Activated naive CD4-positive, alpha-beta T cell treated with anti-CD3 and anti-CD28 coated beads, Interleukin-2, amount 50 U/mL, for 72 hours (primary cell): Measurements from ENCODE around the gene SPRED2. TPM values are rescaled to one million over a fixed set of nuclear protein-coding genes. Genes with fewer than 3 reads are reported as not detected.
"Not testable (repeated sequence)": the region's sequence is repeated elsewhere in the genome, so short reads cannot be mapped to it uniquely, and the experiment has no call there.

Source experiments
- ATAC-seq, 2 donors: fragments of 150-1000 bp; cut with Tn5 transposase; 2 replicates each; pipeline ENCODE4 v1.10.0; 2021; ENCODE audit warnings: mild to moderate bottlenecking in 2 of 2, moderate library complexity in 2 of 2
- DNase-seq, 2 donors: peaks; one replicate each; pipeline ENCODE4 v3.0.0; 2021 to 2022; ENCODE audit warnings: low spot score in 2 of 2
- H3K27ac Mint-ChIP-seq, 2 donors: one replicate each; pipeline ENCODE4 v1.8.0; 2022; ENCODE audit warnings: mild to moderate bottlenecking in 2 of 2, mixed read lengths in 2 of 2
- H3K36me3 Mint-ChIP-seq, 2 donors: one replicate each; pipeline ENCODE4 v1.8.0; 2022; ENCODE audit warnings: mixed read lengths in 2 of 2
- H3K9me3 Mint-ChIP-seq, 2 donors: one replicate each; pipeline ENCODE4 v1.8.0; 2022; ENCODE audit warnings: mixed read lengths in 2 of 2
- total RNA-seq, 2 donors: library from RNA; stranded (reverse); gene quantifications; one replicate each; pipeline ENCODE4 v1.2.3, GENCODE V29; 2022

SPRED2 gene
- total RNA-seq, 2 donors from 2014 or later, result 3.5 to 8.3 TPM

GRCh38 chr2:65326276-65326675 lies 106.1 kb downstream of the SPRED2 start:
- Mint-ChIP-seq H3K9me3 (no peaks in the 10 kb centered on the region), H3K27ac (peak overlapping the region in 1 of 2 donors; percentile 72), H3K36me3 (no peaks in the 10 kb centered on the region)
- no peak for ATAC-seq
- DNase-seq, result no peak

DNA sequence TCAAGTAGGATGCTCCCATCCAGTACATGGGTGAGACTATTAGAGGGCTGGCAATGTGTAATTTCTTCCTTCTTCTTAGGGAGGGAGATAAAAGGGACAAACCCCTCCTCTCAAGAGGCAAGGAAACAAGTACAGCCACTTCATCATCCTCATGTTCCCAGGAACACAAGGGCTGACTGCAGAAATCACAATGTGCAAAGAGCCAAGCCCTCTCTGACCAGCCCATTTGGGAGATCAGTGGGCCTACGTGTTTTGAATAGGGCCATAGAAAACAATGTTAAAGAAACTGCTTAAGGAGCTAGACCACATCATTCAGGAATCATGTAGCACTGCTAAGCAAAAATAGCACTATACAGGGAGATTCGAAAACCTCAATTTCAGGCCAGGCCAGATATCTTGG lies 107.3 kb downstream of the SPRED2 start:
- no peak for DNase-seq
- Mint-ChIP-seq H3K27ac (no peak overlapping the region), H3K36me3 (no peaks in the 10 kb centered on the region), H3K9me3 (no peaks in the 10 kb centered on the region)
- no peak for ATAC-seq

DNA sequence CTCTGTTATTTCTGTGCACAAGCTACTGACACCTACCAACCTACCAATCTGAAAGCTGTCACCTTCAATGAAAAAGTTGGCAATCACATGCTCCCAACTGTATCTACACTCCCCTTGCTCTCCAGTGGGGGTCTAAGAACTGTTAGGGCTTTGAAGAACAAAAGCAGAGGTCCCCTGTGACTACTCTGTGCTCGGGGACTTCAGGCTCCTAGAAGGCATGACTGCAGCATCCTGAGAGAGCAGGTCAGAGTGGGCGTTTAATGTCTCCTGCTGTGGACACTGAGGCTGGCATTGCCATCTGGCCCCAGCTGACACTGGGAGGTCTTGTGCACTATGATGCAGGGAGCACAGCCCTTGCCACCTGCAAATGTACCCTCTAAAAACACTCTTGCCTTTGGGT lies 111.5 kb downstream of the SPRED2 start:
- no peaks in the 10 kb centered on the region for H3K9me3 Mint-ChIP-seq
- no peak overlapping the region for H3K27ac Mint-ChIP-seq
- ATAC-seq (no peak), DNase-seq (no peak)
- H3K36me3 Mint-ChIP-seq, result peaks cover 0 to 8% of the 10 kb centered on the region in 2 donors

DNA sequence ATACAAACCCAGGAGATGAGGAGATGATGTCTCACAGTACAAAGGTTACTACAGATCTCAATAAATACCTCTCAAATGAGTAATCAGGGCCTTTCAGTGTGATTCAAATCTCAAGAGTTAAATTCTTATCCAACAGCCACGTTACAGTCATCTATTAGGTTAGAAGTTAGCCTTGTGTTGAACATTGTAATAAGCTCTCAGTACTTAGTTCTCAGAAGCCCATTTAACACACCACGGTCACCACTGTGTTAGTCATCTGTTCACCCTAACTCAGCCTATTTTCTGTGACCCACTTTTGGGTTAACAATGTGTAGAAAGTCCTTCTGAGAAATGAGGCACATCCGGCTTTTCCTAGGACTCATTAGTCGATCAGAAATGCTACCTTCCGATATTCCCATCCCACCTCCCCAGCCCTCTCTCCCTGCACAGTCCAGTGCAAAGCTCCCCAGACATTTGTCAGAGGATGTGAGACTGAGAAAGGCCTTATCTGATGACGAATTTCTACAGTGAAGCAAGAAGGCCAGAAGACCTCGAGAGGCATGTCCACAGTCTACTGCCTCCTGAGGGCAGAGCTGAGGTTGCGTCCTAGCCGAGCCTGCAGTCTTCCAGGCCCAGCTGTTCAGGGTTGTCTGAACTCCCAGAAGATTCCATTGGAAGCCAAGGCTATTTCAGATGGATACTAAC lies 112.2 kb downstream of the SPRED2 start:
- H3K9me3 Mint-ChIP-seq, result no peaks in the 10 kb centered on the region

DNA sequence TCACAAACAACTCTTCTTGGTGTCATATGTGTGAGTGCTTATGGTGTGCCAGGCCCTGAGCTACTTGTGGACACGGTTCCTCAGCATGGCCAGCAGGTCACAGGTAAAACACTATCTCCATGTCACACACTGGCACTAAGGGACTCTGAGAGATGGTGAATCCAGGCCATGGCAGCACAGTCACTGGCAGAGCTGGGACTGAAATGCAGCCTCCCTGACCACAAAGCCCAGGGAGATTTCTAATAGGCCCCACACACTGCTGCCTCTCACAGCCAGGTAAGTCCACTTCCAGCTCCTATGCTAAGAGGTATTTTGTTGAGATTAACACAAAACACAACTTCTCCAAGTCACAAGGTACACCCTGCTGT lies 112.7 kb downstream of the SPRED2 start:
- Mint-ChIP-seq H3K36me3 (peaks cover 0 to 8% of the 10 kb centered on the region in 2 donors), H3K9me3 (no peaks in the 10 kb centered on the region), H3K27ac (peak overlapping the region in 1 of 2 donors; percentile 58)
- no peak for ATAC-seq
- no peak for DNase-seq

More for the DNA sequence above, 112.2 kb downstream of the SPRED2 start:
- Mint-ChIP-seq H3K36me3 (peaks cover 0 to 8% of the 10 kb centered on the region in 2 donors), H3K27ac (peak overlapping the region in 1 of 2 donors; percentile 58)
- DNase-seq, result no peak
- ATAC-seq, result peak; percentile 91 to 93

DNA sequence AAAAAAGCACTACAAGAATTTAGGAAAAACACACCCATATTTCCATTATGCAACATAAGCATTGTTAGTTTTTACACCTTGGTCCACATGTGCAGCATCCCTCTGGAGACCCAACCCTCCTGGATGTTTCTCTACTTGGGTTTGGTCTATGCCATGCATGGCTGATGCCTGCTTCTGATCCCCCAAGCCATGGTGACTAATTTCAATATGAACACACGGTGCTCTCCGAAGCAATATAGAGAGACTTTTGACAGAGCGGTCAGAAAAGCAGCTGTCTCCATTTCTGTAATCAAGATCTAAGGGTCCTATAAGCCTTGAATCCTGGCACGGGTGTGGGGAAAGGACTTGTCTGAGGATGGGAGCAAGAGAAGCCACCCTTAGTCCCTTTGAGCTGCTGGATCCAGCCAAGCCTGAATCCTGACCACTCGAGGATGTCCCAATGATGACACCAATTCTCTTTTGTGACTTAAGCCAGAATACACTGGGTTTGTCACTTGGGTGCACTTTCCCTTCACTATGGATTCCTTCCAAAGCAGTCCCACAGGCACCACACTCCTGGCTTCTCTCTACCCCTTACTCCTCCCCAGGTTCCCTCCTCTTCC lies 113.2 kb downstream of the SPRED2 start:
- peak overlapping the region in 1 of 2 donors; percentile 6 for H3K27ac Mint-ChIP-seq
- ATAC-seq, result no peak
- peaks cover 0 to 8% of the 10 kb centered on the region in 2 donors for H3K36me3 Mint-ChIP-seq
- no peak for DNase-seq
- H3K9me3 Mint-ChIP-seq, result no peaks in the 10 kb centered on the region

- no peak overlapping the region for H3K27ac Mint-ChIP-seq
- DNase-seq, result no peak
- no peak for ATAC-seq
- H3K9me3 Mint-ChIP-seq, result no peaks in the 10 kb centered on the region
- H3K36me3 Mint-ChIP-seq, result peaks cover 5 to 14% of the 10 kb centered on the region in 2 donors
Observed at GRCh38 chr2:65317841-65318240, 114.6 kb downstream of the SPRED2 start.

DNA sequence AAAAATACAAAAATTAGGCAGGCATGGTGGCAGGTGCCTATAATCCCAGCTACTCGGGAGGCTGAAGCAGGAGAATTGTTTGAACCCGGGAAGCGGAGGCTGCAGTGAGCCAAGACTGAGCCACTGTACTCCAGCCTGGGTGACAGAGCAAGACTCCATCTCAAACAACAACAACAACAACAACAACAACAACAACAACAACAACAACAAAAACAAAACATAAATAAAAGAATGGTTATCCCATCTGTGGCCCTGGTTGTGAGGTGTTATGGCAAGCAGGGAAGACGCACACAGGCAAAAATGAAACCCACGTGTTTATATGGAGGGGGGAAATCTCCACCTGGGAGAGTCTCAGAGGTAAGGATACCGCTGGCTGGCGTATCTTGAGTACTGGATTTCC lies 115.0 kb downstream of the SPRED2 start:
- peaks cover 6 to 16% of the 10 kb centered on the region in 2 donors for H3K36me3 Mint-ChIP-seq
- H3K9me3 Mint-ChIP-seq, DNase-seq, H3K27ac Mint-ChIP-seq, ATAC-seq: not testable (repeated sequence)

GRCh38 chr2:65316072-65316471 lies 116.3 kb downstream of the SPRED2 start:
- Mint-ChIP-seq H3K27ac (no peak overlapping the region), H3K9me3 (no peaks in the 10 kb centered on the region), H3K36me3 (peaks cover 6 to 16% of the 10 kb centered on the region in 2 donors)
- no peak for DNase-seq
- no peak for ATAC-seq

DNA sequence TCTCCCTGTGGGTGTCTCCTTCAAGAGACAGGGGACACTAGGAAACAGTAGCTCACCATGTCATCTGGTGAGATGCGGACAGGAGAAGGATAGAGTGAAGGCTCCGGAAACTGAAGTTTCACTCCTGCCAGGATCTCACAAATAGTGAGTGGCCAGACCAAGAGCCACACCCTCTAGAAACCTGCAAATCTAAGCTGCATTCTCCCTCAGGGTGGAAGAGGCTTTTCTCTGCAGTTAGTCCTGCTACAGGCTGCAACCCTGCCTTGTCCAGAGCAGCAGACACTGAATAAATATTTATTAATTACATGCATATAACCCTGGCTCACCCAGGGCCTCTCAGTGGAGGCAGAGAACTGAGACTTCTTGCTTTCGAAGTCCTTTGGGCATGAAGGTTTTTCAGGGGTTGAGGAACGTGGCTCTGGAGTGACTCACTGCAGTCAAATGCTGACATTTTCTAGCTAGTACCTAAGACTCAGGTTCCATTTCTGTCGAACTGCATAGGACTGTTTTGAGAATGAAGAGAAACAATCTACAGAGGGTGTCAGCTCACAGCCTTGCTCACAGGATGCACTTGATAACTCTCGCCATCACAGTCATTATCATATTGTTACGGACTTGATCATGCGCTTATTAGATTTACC lies 117.5 kb downstream of the SPRED2 start:
- ATAC-seq, result no peak
- DNase-seq, result no peak
- peaks cover 6 to 16% of the 10 kb centered on the region in 2 donors for H3K36me3 Mint-ChIP-seq
- no peak overlapping the region for H3K27ac Mint-ChIP-seq
- no peaks in the 10 kb centered on the region for H3K9me3 Mint-ChIP-seq

DNA sequence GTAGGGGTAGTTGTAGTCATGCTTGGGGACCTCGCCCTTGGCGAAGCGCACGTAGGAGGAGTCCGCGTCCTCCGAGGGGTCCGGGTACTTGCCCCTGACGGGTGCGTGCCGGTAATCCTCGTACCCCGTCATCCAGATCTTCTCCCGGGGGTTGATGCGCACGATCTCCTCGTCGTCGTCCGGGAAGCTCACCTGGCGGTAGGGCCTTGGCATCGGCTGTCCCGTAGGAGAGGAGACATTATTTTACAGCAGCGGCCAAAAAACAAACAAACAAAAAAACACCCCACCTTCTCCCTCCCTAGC lies 118.5 kb downstream of the SPRED2 start:
- no peak for DNase-seq
- Mint-ChIP-seq H3K9me3 (no peaks in the 10 kb centered on the region), H3K27ac (no peak overlapping the region), H3K36me3 (peaks cover 6 to 8% of the 10 kb centered on the region in 2 donors)
- ATAC-seq, result no peak

DNA sequence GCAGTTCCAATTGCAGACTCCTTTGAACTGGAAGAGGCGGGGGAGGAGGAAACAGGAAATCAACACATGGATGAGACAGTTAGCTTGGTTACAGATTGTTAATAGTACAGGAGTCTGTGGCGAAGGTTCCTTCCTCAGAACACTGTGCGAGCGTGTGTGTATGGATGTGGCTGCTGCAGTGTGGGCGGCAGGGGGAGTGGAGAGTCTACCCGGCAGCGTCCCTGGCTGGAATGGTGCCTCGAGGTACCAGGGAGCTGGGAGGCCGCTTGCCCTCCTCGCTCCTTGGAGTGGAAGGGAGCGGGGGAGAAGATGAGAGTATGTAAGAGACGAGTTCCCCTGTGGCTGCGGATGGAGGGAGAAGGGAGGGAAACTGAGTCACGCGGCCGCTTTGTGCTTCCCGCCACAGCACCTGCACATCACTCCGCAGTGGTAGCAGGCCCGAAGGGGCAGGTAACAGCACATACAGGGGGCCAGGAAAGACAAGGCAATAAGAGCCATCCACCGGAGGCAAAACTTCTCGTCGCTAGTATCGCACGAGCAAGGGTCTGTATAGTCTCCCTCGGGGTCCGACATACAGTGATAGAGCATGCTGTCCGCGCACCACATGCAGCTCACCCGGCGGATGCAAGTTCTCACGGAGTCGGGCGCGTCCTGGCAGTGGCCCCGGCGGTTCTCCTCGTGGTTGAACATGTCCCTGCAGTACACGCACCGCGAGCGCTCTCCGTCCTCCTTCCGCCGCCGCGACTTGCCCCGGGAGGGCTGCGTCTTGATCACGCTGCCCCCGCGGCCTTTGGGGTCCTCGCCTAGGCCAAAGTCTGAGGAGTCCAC lies 119.1 kb downstream of the SPRED2 start:
- ATAC-seq, result no peak
- Mint-ChIP-seq H3K27ac (peak overlapping the region in 1 of 2 donors; percentile 65), H3K9me3 (no peaks in the 10 kb centered on the region), H3K36me3 (peaks cover 6 to 8% of the 10 kb centered on the region in 2 donors)
- no peak for DNase-seq

DNA sequence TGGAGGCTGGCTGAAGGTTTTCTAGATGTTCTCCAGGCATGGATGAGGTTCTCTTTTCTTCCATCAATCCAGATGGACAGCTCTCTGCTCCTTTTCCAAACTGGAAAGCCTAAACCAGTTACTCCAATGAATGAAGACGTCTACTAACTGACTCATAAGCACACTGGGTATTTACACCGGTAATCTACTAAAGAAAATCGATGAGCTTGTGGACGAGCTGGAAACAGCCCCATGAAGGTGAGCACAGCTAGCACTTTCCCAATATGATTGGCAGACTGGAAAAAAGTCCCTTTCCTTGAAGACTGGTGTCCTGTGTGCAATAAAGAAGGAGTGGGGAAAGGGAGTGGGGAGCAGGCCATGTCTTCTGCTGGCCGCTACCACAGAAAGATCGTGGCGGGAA lies 120.8 kb downstream of the SPRED2 start:
- ATAC-seq (no peak), DNase-seq (no peak)
- Mint-ChIP-seq H3K27ac (no peak overlapping the region), H3K9me3 (no peaks in the 10 kb centered on the region), H3K36me3 (peaks cover 6 to 8% of the 10 kb centered on the region in 2 donors)

- no peak for DNase-seq
- no peak for ATAC-seq
- Mint-ChIP-seq H3K9me3 (no peaks in the 10 kb centered on the region), H3K36me3 (peaks cover 6 to 8% of the 10 kb centered on the region in 2 donors), H3K27ac (no peak overlapping the region)
Observed at GRCh38 chr2:65311049-65311448, 121.3 kb downstream of the SPRED2 start.

- ATAC-seq, result peak in 1 of 2 donors; percentile 13
- peaks cover 6 to 8% of the 10 kb centered on the region in 2 donors for H3K36me3 Mint-ChIP-seq
- no peak for DNase-seq
- no peak overlapping the region for H3K27ac Mint-ChIP-seq
- H3K9me3 Mint-ChIP-seq, result no peaks in the 10 kb centered on the region
Observed at GRCh38 chr2:65309699-65310098, 122.7 kb downstream of the SPRED2 start.

GRCh38 chr2:65305934-65306333 lies 126.5 kb downstream of the SPRED2 start:
- DNase-seq (no peak), ATAC-seq (no peak)
- H3K9me3 Mint-ChIP-seq, result no peaks in the 10 kb centered on the region
- no peaks in the 10 kb centered on the region for H3K36me3 Mint-ChIP-seq
- H3K27ac Mint-ChIP-seq, result no peak overlapping the region
